IgD-negative memory B cell (primary cell): ENCODE data around the gene CXorf51A. TPM values are rescaled to one million over a fixed set of nuclear protein-coding genes. Genes with fewer than 3 reads are reported as not detected.
"Not testable (repeated sequence)": the region's sequence is repeated elsewhere in the genome, so short reads cannot be mapped to it uniquely, and the experiment has no call there.

Experiments
- H3K27ac Mint-ChIP-seq, 3 donors: one replicate each; pipeline ENCODE4 v1.8.0; 2020 to 2022; ENCODE audit warnings: mild to moderate bottlenecking in 3 of 3, mixed read lengths in 3 of 3, moderate library complexity in 1 of 3
- H3K27me3 Mint-ChIP-seq: one replicate; pipeline ENCODE4 v1.8.0; 2021; ENCODE audit warnings: mixed read lengths
- H3K36me3 Mint-ChIP-seq: one replicate; pipeline ENCODE4 v1.8.0; 2020; ENCODE audit warnings: mild to moderate bottlenecking, mixed read lengths
- H3K4me1 Mint-ChIP-seq, 3 donors: one replicate each; pipeline ENCODE4 v1.8.0; 2020 to 2022; ENCODE audit warnings: mixed read lengths in 3 of 3, mild to moderate bottlenecking in 1 of 3
- H3K4me3 Mint-ChIP-seq, 4 donors: one replicate each; pipeline ENCODE4 v1.8.0; 2020 to 2022; ENCODE audit warnings: mild to moderate bottlenecking in 4 of 4, mixed read lengths in 4 of 4, moderate library complexity in 3 of 4
- H3K9me3 Mint-ChIP-seq, 3 donors: one replicate each; pipeline ENCODE4 v1.8.0; 2020 to 2021; ENCODE audit warnings: mixed read lengths in 3 of 3, mild to moderate bottlenecking in 1 of 3
- polyA plus RNA-seq: library from polyadenylated mRNA; unstranded; fragments of 300-500 nt; fragmentation: Illumina TruSeq; gene quantifications from one replicate; pipeline ENCODE4 v1.2.3, GENCODE V29; 2021

The CXorf51A gene
- not detected for polyA plus RNA-seq

DNA sequence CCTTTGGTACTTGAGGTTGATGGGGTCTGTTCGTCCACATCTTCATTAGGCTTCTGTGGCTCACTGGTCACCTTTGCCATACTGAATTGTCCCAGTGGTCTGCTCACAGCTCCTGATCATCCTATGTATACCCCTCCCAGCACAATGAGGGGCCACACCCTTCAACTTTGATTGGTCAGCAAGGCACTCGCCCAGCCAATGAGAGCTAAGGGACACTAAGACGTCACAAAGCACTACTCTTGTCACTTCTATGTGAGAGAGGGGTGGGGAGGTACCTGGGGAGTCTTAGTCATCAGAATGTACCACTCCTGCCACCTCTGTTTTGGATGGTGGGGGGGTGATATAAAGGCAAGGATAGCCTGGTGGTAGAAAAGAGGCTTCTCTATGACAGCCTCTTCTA, at the start of gene CXorf51A:
Gene CXorf51A, minus strand, starts transcription at position 101 of the 400 bp plus-strand sequence. Its CDS starts 21 bp downstream, at position 80.
- not testable (repeated sequence) for H3K36me3 Mint-ChIP-seq, H3K4me1 Mint-ChIP-seq, H3K4me3 Mint-ChIP-seq, H3K9me3 Mint-ChIP-seq, H3K27ac Mint-ChIP-seq, H3K27me3 Mint-ChIP-seq

DNA sequence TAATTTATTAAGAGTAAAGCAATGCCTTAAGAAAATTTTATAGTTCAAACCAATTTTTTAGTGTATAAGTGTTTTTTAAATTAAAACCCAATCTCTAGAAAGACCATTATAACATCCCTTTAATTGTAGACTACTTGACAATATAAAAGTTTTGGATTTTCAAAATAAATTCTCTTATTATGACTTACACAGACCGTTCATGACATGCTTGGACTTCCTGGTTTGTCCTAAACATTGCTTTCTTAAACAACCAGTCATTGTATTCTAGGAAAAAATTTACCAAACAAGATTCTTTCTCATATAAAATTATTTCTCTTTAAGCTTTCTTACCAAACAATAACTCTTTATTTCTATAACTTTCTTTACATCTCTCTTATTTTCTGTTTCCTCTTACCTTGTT, 49.0 kb upstream of the CXorf51A start:
- Mint-ChIP-seq H3K27me3 (no peaks in the 10 kb centered on the region), H3K36me3 (no peaks in the 10 kb centered on the region), H3K27ac (no peak overlapping the region), H3K4me3 (no peak overlapping the region), H3K4me1 (no peaks in the 10 kb centered on the region), H3K9me3 (peaks cover 2 to 3% (median 2%) of the 10 kb centered on the region in 3 donors)

DNA sequence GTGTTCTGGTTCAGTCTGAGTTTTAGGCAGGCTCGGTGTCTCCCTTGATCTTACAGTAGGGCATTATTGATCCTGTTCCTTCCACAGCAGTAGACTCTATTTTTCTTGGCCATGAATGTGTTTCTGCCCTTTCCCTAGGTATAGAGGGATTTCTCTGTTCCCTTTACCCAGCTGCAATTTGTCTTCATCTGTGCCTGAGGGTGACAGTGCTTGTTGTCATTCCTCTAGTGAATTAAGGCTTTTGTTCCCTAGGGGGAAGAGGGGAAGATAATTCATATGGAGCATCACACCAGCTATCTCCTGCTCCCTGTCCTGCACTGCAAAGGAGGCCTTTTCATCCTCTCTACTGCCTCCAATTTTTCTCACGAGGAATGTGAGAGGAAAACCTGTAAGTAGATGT, 39.7 kb upstream of the CXorf51A start:
- Mint-ChIP-seq H3K27me3 (no peaks in the 10 kb centered on the region), H3K4me1 (no peaks in the 10 kb centered on the region), H3K27ac (no peak overlapping the region), H3K36me3 (no peaks in the 10 kb centered on the region), H3K4me3 (no peak overlapping the region), H3K9me3 (peaks cover 0 to 4% (median 0%) of the 10 kb centered on the region in 3 donors)

DNA sequence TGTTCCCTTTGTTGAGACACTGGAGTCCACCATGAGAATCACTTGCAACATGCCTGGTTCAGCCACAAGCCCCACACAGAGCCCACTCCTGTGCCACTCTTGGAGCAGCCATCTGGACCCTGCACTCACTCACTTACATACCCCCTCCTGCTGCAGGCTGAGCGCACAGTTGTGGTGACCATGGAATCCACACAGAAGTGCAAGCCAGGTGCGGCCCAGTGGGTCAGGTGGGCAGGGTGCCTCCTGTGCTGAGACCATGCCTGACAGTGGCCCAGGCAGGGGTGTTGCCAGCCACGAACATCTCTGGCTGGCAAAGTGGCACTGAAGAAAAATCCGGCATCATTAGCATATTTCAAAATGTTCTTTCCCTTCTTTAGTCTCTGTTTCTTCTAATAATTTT, 17.4 kb upstream of the CXorf51A start:
- Mint-ChIP-seq H3K4me3 (no peak overlapping the region), H3K9me3 (peaks cover 0 to 3% (median 0%) of the 10 kb centered on the region in 3 donors), H3K36me3 (no peaks in the 10 kb centered on the region), H3K27me3 (no peaks in the 10 kb centered on the region), H3K27ac (no peak overlapping the region), H3K4me1 (no peaks in the 10 kb centered on the region)

DNA sequence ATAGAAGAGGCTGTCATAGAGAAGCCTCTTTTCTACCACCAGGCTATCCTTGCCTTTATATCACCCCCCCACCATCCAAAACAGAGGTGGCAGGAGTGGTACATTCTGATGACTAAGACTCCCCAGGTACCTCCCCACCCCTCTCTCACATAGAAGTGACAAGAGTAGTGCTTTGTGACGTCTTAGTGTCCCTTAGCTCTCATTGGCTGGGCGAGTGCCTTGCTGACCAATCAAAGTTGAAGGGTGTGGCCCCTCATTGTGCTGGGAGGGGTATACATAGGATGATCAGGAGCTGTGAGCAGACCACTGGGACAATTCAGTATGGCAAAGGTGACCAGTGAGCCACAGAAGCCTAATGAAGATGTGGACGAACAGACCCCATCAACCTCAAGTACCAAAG, 5.1 kb downstream of the CXorf51A start, which contains the start of gene CXorf51B:
Gene CXorf51B, plus strand, starts transcription at position 301 of the 400 bp plus-strand sequence. Its CDS starts 21 bp downstream, at position 322.
- H3K4me3 Mint-ChIP-seq, H3K4me1 Mint-ChIP-seq, H3K9me3 Mint-ChIP-seq, H3K27ac Mint-ChIP-seq, H3K36me3 Mint-ChIP-seq, H3K27me3 Mint-ChIP-seq: not testable (repeated sequence)

Other genes starting within 250 kb of the CXorf51A start
- gene CXorf51B, start 5.0 kb downstream of the CXorf51A start, polyA plus RNA-seq: not detected